Measurements from ENCODE around the gene DCC. TPM values are rescaled to one million over a fixed set of nuclear protein-coding genes. Genes with fewer than 3 reads are reported as not detected.

The DCC gene
- total and polyA plus RNA-seq, 2 of the 8 experiments (the other 6 are each of a cell fraction or from before 2014, with no cell fraction given) = 0.14 to 1.4 TPM

DNA sequence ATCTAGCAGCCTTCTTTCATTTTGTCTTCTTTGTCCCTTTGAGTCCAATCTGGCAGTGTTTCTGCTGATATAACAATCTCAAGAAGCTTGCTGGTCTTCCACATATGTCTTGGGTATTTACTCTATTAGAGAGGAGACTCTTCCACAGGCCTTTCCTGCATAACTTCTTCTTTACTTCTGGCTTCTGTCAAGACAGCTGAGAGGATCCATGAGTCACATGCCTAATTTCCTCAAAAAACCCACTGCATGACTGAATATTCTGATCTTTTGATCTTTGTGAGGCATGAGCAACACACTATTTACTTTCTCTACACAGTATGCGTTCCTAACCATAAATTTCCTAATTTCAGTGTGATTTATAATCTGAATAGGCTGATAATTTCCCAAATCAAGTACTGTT lies 5.1 kb upstream of the DCC start:
- DNase-seq (ENCODE audit: low read depth in 1 of 2, low spot score in 2 of 2) (no peak), FAIRE-seq (no peak)
- Histone ChIP-seq H3K79me1 (ENCODE audit: low read depth, low read length) (no peaks in the 10 kb centered on the region), H3K4me1 (replicated peaks in 1 of 4; ENCODE audit: control insufficient read depth in 3 of 4, insufficient read depth in 4 of 4, low read length in 3 of 4) (peaks cover 0 to 3% (median 0%) of the 10 kb centered on the region in 4 experiments; a peak in 2 of 7 replicates), H3K56ac (replicated peaks; ENCODE audit: insufficient read length, low read depth, low read length) (no peak overlapping the region), H3K4me3 (ENCODE audit: extremely low read depth in 1 of 4, insufficient read depth in 2 of 4, low read depth in 3 of 4, low read length in 4 of 4) (no peak overlapping the region), H4K91ac (replicated peaks; ENCODE audit: insufficient read length, low read length) (no peak overlapping the region), H2BK120ac (replicated peaks; ENCODE audit: low read depth, low read length) (no peak overlapping the region), H2AK5ac (ENCODE audit: low read depth, low read length) (no peak overlapping the region), H3K14ac (ENCODE audit: insufficient read length) (no peak overlapping the region), H3K36me3 (ENCODE audit: control insufficient read depth in 2 of 4, insufficient read depth in 4 of 4, low read length in 3 of 4) (no peaks in the 10 kb centered on the region), H4K5ac (ENCODE audit: insufficient read length, low read depth, low read length) (no peak overlapping the region), H3K27me3 (replicated peaks in 1 of 4; ENCODE audit: control insufficient read depth in 3 of 4, extremely low read depth in 1 of 4, insufficient read depth in 3 of 4, low read length in 3 of 4) (peaks cover 1 to 17% (median 12%) of the 10 kb centered on the region in 4 experiments), H3K23ac (ENCODE audit: insufficient read length) (no peak overlapping the region), H3K79me2 (ENCODE audit: control insufficient read depth in 1 of 2, insufficient read depth in 2 of 2, low read length in 2 of 2) (no peaks in the 10 kb centered on the region), H3K9ac (replicated peaks in 1 of 4; ENCODE audit: extremely low read depth in 1 of 4, low read depth in 3 of 4, low read length in 3 of 4) (no peak overlapping the region), H3K9me3 (ENCODE audit: insufficient read depth in 2 of 2, low read depth in 1 of 2, low read length in 1 of 2) (no peaks in the 10 kb centered on the region), H3K18ac (ENCODE audit: extremely low read depth, low read length) (no peak overlapping the region), H3K4me2 (ENCODE audit: insufficient read depth in 1 of 2, low read depth in 2 of 2, low read length in 2 of 2) (no peak overlapping the region), H3K27ac (ENCODE audit: low read depth, low read length) (no peak overlapping the region), H4K8ac (ENCODE audit: extremely low read depth, insufficient read depth, low read length) (no peak overlapping the region), H2BK20ac (ENCODE audit: low read length) (no peak overlapping the region), H2BK15ac (ENCODE audit: low read length) (no peak overlapping the region), H2BK12ac (ENCODE audit: low read depth, low read length) (no peak overlapping the region), H2BK5ac (ENCODE audit: low read depth, low read length) (no peak overlapping the region), H3K4ac (replicated peaks; ENCODE audit: insufficient read length, low read depth, low read length) (no peak overlapping the region), H3K23me2 (ENCODE audit: low read depth, low read length) (peaks cover under 1% of the 10 kb centered on the region; the same call in 1 of the 2 replicates), H2AFZ (ENCODE audit: low read length) (no peak overlapping the region), H4K20me1 (replicated peaks in 1 of 2; ENCODE audit: control insufficient read depth in 1 of 2, insufficient read depth in 2 of 2, low read length in 2 of 2) (no peaks in the 10 kb centered on the region)
- no peak for TF ChIP-seq BCL11A (IDR thresholded peaks at IDR 0.05; ENCODE audit: low read depth in 2 of 2, low read length in 2 of 2)
- TF ChIP-seq KDM5A (IDR thresholded peaks at IDR 0.05; ENCODE audit: low read length) = no peak
- ChIA-PET CTCF (ENCODE audit: partially characterized antibody) (interaction anchor here (0.5 to 0.8 kb wide), 2 partner anchors 42 to 1822 kb away, joined by 3 to 5 read pairs; no protein-coding TSS in a partner anchor), POLR2A (ENCODE audit: partially characterized antibody) (no interaction called here)
- 96% methylated on average over 1 of the region's 1 CpG; no CpG with 5 or more reads in 1 of the 2 experiments for WGBS, 2 experiments (ENCODE audit: extremely low coverage in 1 of 2, insufficient coverage in 1 of 2, insufficient read length in 1 of 2, insufficient replicate concordance in 2 of 2, low coverage in 1 of 2, low lambda C conversion rate in 2 of 2, missing lambda C conversion rate in 1 of 2)

Measured in H1 (cell line).